ENCODE results near the gene COL9A2.

The COL9A2 gene

DNA sequence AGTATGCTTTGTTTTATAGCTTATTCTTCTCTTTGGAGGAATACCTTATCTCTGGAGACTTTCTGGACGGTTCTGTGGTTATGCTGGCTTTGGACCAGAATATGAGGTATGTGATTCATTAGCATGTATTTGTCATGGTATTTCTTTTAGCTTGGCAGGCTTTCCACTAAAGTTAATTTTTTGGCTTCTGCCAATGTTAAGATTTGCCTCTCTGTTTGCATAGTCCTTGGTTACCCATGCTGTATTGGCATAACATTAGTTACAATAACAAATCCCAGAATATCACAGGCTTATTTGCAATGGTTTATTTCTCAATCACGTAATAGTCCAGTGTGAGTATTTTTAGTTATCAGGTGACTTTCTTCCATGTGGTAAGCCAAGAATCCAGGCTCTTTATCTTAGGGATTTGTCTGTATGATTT lies 49.3 kb downstream of the COL9A2 start:
- TF ChIP-seq POLR2AphosphoS5 (IDR thresholded peaks at IDR 0.05; ENCODE audit: low read depth, low read length) = no peak
- TF ChIP-seq POLR2A (IDR thresholded peaks at IDR 0.05; ENCODE audit: low read depth, low read length) = no peak
- no peak for TF ChIP-seq TAF1 (IDR thresholded peaks at IDR 0.05; ENCODE audit: low read depth, low read length)
- TF ChIP-seq PAX5 (IDR thresholded peaks at IDR 0.05; ENCODE audit: insufficient read depth, low read length, severe bottlenecking) = no peak
- TF ChIP-seq SPI1 (IDR thresholded peaks at IDR 0.05; ENCODE audit: low read depth, low read length) = no peak
- no peak for TF ChIP-seq POU2F2 (IDR thresholded peaks at IDR 0.05; ENCODE audit: low read depth, low read length)
- DNase-seq (ENCODE audit: insufficient read length, low spot score) (no peak), FAIRE-seq (no peak)

DNA sequence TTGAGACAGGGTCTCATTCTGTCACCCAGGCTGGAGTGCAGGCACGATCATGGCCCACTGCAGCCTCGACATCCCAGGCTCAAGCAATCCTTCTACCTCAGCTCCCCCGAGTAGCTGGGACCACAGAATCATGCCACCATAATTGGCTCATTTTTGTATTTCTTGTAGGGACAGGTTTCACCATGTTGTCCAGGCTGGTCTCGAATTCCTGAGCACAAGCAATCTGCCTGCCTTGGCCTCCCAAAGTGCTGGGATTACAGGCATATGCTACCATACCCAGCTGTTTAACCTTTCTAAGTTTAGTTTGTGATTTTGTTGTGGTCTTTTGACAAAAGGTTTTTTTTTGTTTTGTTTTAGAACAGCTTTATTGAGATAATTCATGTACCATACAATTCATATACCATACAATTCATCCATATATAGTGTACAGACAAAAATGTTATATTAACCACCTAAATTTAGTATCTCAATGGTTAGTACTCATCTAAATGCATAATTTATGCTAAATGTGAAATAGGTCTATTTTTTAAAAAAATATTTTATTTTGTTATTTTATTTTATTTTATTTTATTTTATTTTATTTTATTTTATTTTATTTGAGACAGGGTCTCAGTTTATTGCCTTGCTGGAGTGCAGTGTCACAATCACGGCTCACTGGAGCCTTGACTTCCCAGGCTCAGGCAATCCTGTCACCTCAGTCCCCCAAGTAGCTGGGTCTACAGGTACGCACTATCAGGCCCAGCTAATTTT lies 50.1 kb downstream of the COL9A2 start:
- TF ChIP-seq POLR2AphosphoS5 (IDR thresholded peaks at IDR 0.05; ENCODE audit: low read depth, low read length) (no peak), POU2F2 (IDR thresholded peaks at IDR 0.05; ENCODE audit: low read depth, low read length) (no peak), TAF1 (IDR thresholded peaks at IDR 0.05; ENCODE audit: low read depth, low read length) (no peak), PAX5 (IDR thresholded peaks at IDR 0.05; ENCODE audit: insufficient read depth, low read length, severe bottlenecking) (no peak), SPI1 (IDR thresholded peaks at IDR 0.05; ENCODE audit: low read depth, low read length) (no peak), POLR2A (IDR thresholded peaks at IDR 0.05; ENCODE audit: low read depth, low read length) (no peak)
- DNase-seq (ENCODE audit: insufficient read length, low spot score) (no peak), FAIRE-seq (no peak)

DNA sequence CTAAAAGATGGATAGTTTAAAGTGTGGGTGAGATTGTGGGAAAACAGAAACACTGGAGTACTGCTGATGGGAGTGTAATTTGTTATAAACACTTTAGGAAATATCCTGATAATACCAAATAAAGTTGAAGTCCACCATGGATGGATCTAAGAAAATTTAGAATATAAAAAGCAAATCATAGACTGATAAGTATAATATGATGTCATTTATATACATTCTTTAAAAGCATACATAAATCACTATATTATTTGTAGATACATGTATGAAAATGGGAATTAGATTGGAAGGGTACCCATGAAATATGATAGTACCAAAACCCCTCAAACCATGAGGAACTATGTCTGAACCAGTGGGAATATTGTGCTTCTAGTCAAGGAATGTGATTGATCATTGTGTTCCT lies 51.2 kb downstream of the COL9A2 start:
- no peak for FAIRE-seq

DNA sequence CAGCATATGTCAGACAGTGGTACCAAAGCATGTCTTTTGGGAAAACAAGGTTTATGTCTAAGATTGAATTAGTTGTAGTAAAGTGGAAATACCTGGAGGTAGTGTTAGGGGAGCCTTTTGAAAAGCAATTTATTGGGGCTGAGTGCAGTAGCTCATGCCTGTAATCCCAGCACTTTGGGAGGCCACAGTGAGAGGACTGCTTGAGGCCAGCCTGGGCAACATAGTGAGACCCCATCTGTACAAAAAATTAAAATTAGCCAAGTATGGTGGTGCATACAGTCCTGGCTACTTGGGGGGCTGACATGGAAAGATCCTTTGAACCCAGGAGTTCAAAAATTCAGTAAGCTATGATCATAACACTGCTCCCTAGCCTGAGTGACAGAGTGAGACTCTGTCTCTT lies 51.8 kb downstream of the COL9A2 start:
- DNase-seq (ENCODE audit: insufficient read length, low spot score) (no peak), FAIRE-seq (no peak)
- TF ChIP-seq TAF1 (IDR thresholded peaks at IDR 0.05; ENCODE audit: low read depth, low read length) = no peak
- no peak for TF ChIP-seq POLR2AphosphoS5 (IDR thresholded peaks at IDR 0.05; ENCODE audit: low read depth, low read length)
- no peak for TF ChIP-seq PAX5 (IDR thresholded peaks at IDR 0.05; ENCODE audit: insufficient read depth, low read length, severe bottlenecking)
- TF ChIP-seq POU2F2 (IDR thresholded peaks at IDR 0.05; ENCODE audit: low read depth, low read length) = no peak
- TF ChIP-seq POLR2A (IDR thresholded peaks at IDR 0.05; ENCODE audit: low read depth, low read length) = no peak
- no peak for TF ChIP-seq SPI1 (IDR thresholded peaks at IDR 0.05; ENCODE audit: low read depth, low read length)

More for the DNA sequence above, 51.2 kb downstream of the COL9A2 start:
- DNase-seq (ENCODE audit: insufficient read length, low spot score) = no peak
- no peak for TF ChIP-seq POLR2A (IDR thresholded peaks at IDR 0.05; ENCODE audit: low read depth, low read length)
- TF ChIP-seq POU2F2 (IDR thresholded peaks at IDR 0.05; ENCODE audit: low read depth, low read length) = no peak
- TF ChIP-seq PAX5 (IDR thresholded peaks at IDR 0.05; ENCODE audit: insufficient read depth, low read length, severe bottlenecking) = no peak
- TF ChIP-seq POLR2AphosphoS5 (IDR thresholded peaks at IDR 0.05; ENCODE audit: low read depth, low read length) = no peak
- no peak for TF ChIP-seq TAF1 (IDR thresholded peaks at IDR 0.05; ENCODE audit: low read depth, low read length)
- TF ChIP-seq SPI1 (IDR thresholded peaks at IDR 0.05; ENCODE audit: low read depth, low read length) = no peak

DNA sequence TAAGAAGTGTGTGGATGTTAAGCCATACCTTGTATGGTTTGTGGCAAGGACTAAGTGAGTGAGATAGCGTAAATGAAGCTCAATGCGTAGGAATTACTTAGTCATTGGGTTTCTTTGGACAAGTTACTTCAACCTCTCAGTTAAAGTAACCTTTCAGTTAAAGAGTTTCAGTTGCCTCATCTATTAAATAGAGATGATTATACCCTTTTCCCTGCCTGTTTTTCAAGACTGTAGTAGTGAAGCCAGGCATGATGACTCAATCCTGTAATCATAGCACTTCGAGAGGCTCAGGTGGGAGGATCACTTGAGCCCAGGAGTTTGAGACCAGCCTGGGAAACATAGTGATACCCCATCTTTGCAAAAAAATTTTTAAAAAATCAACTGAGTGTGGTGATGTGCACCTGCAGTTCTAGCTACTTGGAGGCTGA lies 52.7 kb downstream of the COL9A2 start:
- DNase-seq (ENCODE audit: insufficient read length, low spot score) (no peak), FAIRE-seq (no peak)
- TF ChIP-seq TAF1 (IDR thresholded peaks at IDR 0.05; ENCODE audit: low read depth, low read length) = no peak
- TF ChIP-seq POU2F2 (IDR thresholded peaks at IDR 0.05; ENCODE audit: low read depth, low read length) = no peak
- TF ChIP-seq POLR2A (IDR thresholded peaks at IDR 0.05; ENCODE audit: low read depth, low read length) = no peak
- TF ChIP-seq POLR2AphosphoS5 (IDR thresholded peaks at IDR 0.05; ENCODE audit: low read depth, low read length) = no peak
- no peak for TF ChIP-seq PAX5 (IDR thresholded peaks at IDR 0.05; ENCODE audit: insufficient read depth, low read length, severe bottlenecking)
- no peak for TF ChIP-seq SPI1 (IDR thresholded peaks at IDR 0.05; ENCODE audit: low read depth, low read length)

DNA sequence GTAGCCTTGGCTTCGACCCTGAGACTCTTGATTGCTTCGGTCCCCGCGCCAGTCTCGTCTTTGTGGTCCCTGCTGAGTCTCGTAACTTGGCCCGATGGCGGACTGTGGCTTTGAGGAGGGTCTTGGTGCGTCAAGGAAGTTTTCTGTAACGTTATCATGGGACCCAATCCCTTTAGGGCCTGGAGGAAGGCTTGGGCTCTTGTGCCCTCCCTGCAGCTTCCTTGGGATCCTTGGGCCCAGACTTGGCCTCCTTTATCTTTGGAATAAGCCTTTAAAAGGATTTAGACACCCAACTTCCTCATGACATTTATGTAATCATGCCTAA lies 58.7 kb downstream of the COL9A2 start:
- FAIRE-seq (no peak), DNase-seq (ENCODE audit: insufficient read length, low spot score) (no peak)
- TF ChIP-seq POLR2AphosphoS5 (IDR thresholded peaks at IDR 0.05; ENCODE audit: low read depth, low read length) (no peak), PAX5 (IDR thresholded peaks at IDR 0.05; ENCODE audit: insufficient read depth, low read length, severe bottlenecking) (no peak), POLR2A (IDR thresholded peaks at IDR 0.05; ENCODE audit: low read depth, low read length) (no peak), SPI1 (IDR thresholded peaks at IDR 0.05; ENCODE audit: low read depth, low read length) (no peak), POU2F2 (IDR thresholded peaks at IDR 0.05; ENCODE audit: low read depth, low read length) (no peak), TAF1 (IDR thresholded peaks at IDR 0.05; ENCODE audit: low read depth, low read length) (no peak)

DNA sequence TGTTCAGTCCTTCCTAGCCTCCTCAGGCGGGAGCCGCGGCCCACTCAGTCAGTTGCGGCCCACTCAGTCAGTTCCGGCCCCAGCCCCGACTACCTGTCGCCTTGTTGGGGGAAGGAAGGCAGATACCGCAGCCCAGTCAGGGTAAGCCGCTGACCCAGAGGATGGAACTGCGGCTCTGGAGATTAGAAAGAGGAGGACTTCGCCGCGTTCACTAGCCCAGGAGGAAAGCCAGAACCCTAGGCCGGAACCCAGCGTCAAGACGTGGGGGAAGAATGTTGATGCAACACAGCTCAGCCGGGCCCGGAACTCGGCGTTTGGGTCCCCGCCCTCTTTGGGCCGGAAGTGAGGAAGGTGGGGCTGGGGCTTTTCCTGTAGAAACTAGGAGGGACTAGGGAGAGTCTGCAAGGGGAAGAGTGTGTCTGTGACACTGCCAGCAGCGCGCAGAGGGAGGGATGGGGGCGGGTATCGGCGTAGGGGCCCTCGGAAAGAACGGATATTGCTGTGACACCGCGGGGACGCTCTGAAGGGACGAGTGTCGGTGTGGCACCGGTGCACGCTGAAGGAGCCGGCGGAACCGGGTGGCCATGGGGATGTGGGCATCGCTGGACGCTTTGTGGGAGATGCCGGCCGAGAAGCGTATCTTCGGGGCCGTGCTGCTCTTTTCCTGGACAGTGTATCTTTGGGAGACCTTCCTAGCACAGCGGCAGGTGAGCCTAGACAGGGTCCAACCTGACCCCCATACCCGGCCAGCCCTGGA lies 59.2 kb downstream of the COL9A2 start, which contains the start of gene ZMPSTE24:
TSS of gene ZMPSTE24 (plus strand) at position 549 of the 757 bp plus-strand sequence. CDS start at position 585, 36 bp downstream.
- peak; percentile 95 for FAIRE-seq
- peak; percentile 75 for DNase-seq (ENCODE audit: insufficient read length, low spot score)
- TF ChIP-seq PAX5 (IDR thresholded peaks at IDR 0.05; ENCODE audit: insufficient read depth, low read length, severe bottlenecking) = no peak
- peak; percentile 8; the same call in 1 of the 2 replicates for TF ChIP-seq SPI1 (IDR thresholded peaks at IDR 0.05; ENCODE audit: low read depth, low read length)
- TF ChIP-seq POLR2AphosphoS5 (IDR thresholded peaks at IDR 0.05; ENCODE audit: low read depth, low read length) = peak; percentile 46; the same call in 1 of the 2 replicates
- peak; percentile 70 for TF ChIP-seq POU2F2 (IDR thresholded peaks at IDR 0.05; ENCODE audit: low read depth, low read length)
- TF ChIP-seq TAF1 (IDR thresholded peaks at IDR 0.05; ENCODE audit: low read depth, low read length) = peak; percentile 77; the same call in 1 of the 2 replicates
- TF ChIP-seq POLR2A (IDR thresholded peaks at IDR 0.05; ENCODE audit: low read depth, low read length) = peak; percentile 72

DNA sequence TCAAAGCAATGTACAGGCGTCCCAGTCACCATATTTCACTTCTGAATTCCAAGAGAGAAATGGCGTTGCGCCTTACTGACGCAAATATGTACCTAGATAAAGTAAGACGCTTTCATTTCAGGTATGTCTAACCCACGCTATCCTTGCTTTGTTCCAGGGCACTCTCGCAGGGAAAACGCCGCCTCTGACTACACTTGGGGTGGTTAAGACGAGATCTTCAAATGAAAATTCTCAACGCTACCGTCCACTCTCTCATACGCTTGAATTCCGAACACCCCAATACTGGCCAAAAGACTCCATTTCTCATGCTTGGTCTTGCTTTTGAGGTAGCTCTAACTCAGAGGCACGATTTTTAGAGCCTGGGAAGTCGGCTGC lies 59.8 kb downstream of the COL9A2 start:
- TF ChIP-seq POLR2A (IDR thresholded peaks at IDR 0.05; ENCODE audit: low read depth, low read length) = peak; percentile 75
- TF ChIP-seq POLR2AphosphoS5 (IDR thresholded peaks at IDR 0.05; ENCODE audit: low read depth, low read length) = no peak
- DNase-seq (ENCODE audit: insufficient read length, low spot score) (no peak), FAIRE-seq (no peak)

DNA sequence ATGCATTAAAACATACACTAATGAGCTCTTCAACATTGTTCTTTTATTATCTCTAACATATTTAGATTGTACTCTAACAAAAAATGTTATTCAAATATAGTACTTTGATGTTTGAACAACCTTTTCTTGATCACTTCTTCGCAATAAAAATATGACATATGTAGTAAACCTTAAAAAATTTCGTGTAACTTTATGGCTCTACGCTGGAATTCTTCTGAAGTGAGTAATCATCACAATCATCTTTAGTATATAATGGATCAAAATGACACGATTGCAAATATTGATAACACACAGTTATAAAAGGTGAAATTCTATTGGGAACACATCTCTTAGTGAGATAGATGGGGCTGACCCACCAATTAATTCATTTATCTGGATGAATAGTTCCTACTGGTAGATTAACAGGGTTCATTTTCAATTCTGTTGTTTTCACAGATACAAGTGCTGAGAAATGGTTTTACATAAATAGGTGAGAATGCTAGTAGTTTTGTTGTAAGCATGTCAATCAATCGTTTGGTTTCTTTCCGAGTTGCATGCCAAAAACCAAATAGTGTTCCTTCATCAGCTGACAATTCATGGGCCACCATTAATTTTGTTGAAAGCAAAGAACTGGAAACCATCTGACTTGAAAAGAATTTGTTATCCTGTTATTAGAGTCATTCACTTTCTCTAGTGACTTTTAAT lies 60.5 kb downstream of the COL9A2 start:
- TF ChIP-seq TAF1 (IDR thresholded peaks at IDR 0.05; ENCODE audit: low read depth, low read length) (no peak), POU2F2 (IDR thresholded peaks at IDR 0.05; ENCODE audit: low read depth, low read length) (no peak), PAX5 (IDR thresholded peaks at IDR 0.05; ENCODE audit: insufficient read depth, low read length, severe bottlenecking) (no peak), SPI1 (IDR thresholded peaks at IDR 0.05; ENCODE audit: low read depth, low read length) (no peak), POLR2A (IDR thresholded peaks at IDR 0.05; ENCODE audit: low read depth, low read length) (no peak), POLR2AphosphoS5 (IDR thresholded peaks at IDR 0.05; ENCODE audit: low read depth, low read length) (no peak)
- no peak for FAIRE-seq
- DNase-seq (ENCODE audit: insufficient read length, low spot score) = no peak

Measured in GM12891 (cell line).